ENCODE results near the gene CASP2.

- no peak for TF ChIP-seq CTCF (IDR thresholded peaks at IDR 0.05; ENCODE audit: low read length)
- TF ChIP-seq EZH2 (IDR thresholded peaks at IDR 0.05; ENCODE audit: borderline replicate concordance, low read length) = no peak
Observed at GRCh38 chr7:143321734-143322133, 33.6 kb downstream of the CASP2 start.
